GM23338 (cell line): ENCODE results near the gene RAB40C. TPM values are rescaled to one million over a fixed set of nuclear protein-coding genes. Genes with fewer than 3 reads are reported as not detected.

Source experiments
- ATAC-seq: fragments of 200-7000 bp; cut with Tn5 transposase; 3 replicates; pipeline ENCODE4 v1.9.1; 2020
- DNase-seq: peaks from one replicate; pipeline ENCODE4 v3.0.0-alpha.2; 2015; ENCODE audit warnings: low spot score
- H2AFZ ChIP-seq: fragments of 200-600 bp; sonication (generic); 2 replicates; pipeline ENCODE4 v1.8.0; 2016; ENCODE audit warnings: antibody characterized with exemption, mild to moderate bottlenecking, moderate library complexity
- H3F3A ChIP-seq: fragments of 200-600 bp; sonication (generic); replicated peaks from 2 replicates; pipeline ENCODE4 v1.8.0; 2017; ENCODE audit warnings: antibody characterized with exemption, mixed run types, low read depth
- H3K27ac ChIP-seq: fragments of 200-600 bp; sonication (generic); 2 replicates; pipeline ENCODE4 v1.6.1; 2016; ENCODE audit warnings: low read depth
- H3K27me3 ChIP-seq: fragments of 200-600 bp; sonication (generic); 2 replicates; pipeline ENCODE4 v1.8.0; 2016; ENCODE audit warnings: mild to moderate bottlenecking, mixed run types, moderate library complexity; ENCODE audit not compliant: insufficient read depth
- H3K36me3 ChIP-seq: fragments of 200-600 bp; sonication (generic); 2 replicates; pipeline ENCODE4 v1.8.0; 2016; ENCODE audit warnings: mild to moderate bottlenecking; ENCODE audit not compliant: insufficient read depth
- H3K4me1 ChIP-seq: fragments of 200-600 bp; sonication (generic); 2 replicates; pipeline ENCODE4 v1.8.0; 2016; ENCODE audit warnings: mild to moderate bottlenecking, moderate library complexity; ENCODE audit not compliant: insufficient read depth
- H3K4me2 ChIP-seq: fragments of 200-600 bp; sonication (generic); 2 replicates; pipeline ENCODE4 v1.7.1; 2017; ENCODE audit warnings: mixed run types
- H3K4me3 ChIP-seq: fragments of 200-600 bp; sonication (generic); 2 replicates; pipeline ENCODE4 v1.6.1; 2016; ENCODE audit warnings: mixed run types
- H3K79me2 ChIP-seq: fragments of 200-600 bp; sonication (generic); replicated peaks from 2 replicates; pipeline ENCODE4 v1.8.0; 2017; ENCODE audit warnings: mild to moderate bottlenecking; ENCODE audit not compliant: insufficient read depth
- H3K9me2 ChIP-seq: fragments of 200-600 bp; sonication (generic); 2 replicates; pipeline ENCODE4 v1.8.0; 2017; ENCODE audit not compliant: insufficient read depth
- H4K20me1 ChIP-seq: fragments of 200-600 bp; sonication (generic); replicated peaks from 2 replicates; pipeline ENCODE4 v1.8.0; 2017; ENCODE audit warnings: mild to moderate bottlenecking; ENCODE audit not compliant: insufficient read depth
- H3K27ac Mint-ChIP-seq: 2 replicates; pipeline ENCODE4 v1.8.0; 2020; ENCODE audit warnings: inconsistent platforms, mild to moderate bottlenecking, moderate library complexity, mixed read lengths
- H3K27me3 Mint-ChIP-seq: 3 replicates; pipeline ENCODE4 v1.8.0; 2022; ENCODE audit warnings: low read depth, mild to moderate bottlenecking, moderate library complexity, mixed read lengths, inconsistent platforms; ENCODE audit not compliant: insufficient read depth, poor library complexity
- H3K36me3 Mint-ChIP-seq: 3 replicates; pipeline ENCODE4 v1.8.0; 2021; ENCODE audit warnings: low read depth, mild to moderate bottlenecking, inconsistent platforms, moderate library complexity, mixed read lengths
- H3K4me1 Mint-ChIP-seq: 3 replicates; pipeline ENCODE4 v1.8.0; 2020; ENCODE audit warnings: mild to moderate bottlenecking, inconsistent platforms, mixed read lengths
- H3K4me3 Mint-ChIP-seq: 3 replicates; pipeline ENCODE4 v1.8.0; 2021; ENCODE audit warnings: moderate library complexity, mild to moderate bottlenecking, inconsistent platforms, mixed read lengths
- H3K9me3 Mint-ChIP-seq: 3 replicates; pipeline ENCODE4 v1.8.0; 2020; ENCODE audit warnings: moderate library complexity, mild to moderate bottlenecking, inconsistent platforms, mixed read lengths
- CREB1 ChIP-seq: fragments of 250-450 bp; sonication (Bioruptor Pico); IDR thresholded peaks from 2 replicates; pipeline ENCODE4 v1.5.0; 2020; ENCODE audit warnings: low read depth, mild to moderate bottlenecking, moderate library complexity
- CTCF ChIP-seq, 2 experiments: fragments of 200-600 bp in 1 of 2; sonication (generic) in 1 of 2; conservative IDR thresholded peaks; 2 replicates each; pipeline versions ENCODE4 v1.5.1 to v1.6.1; 2016 to 2017; ENCODE audit warnings: antibody characterized with exemption in 2 of 2, low read depth in 2 of 2, mild to moderate bottlenecking in 2 of 2, moderate library complexity in 1 of 2
- ETS1 ChIP-seq: IDR thresholded peaks from 2 replicates; pipeline ENCODE4 v1.6.1; 2016; ENCODE audit warnings: antibody characterized with exemption
- EZH2 ChIP-seq: fragments of 200-600 bp; sonication (generic); IDR thresholded peaks from one replicate; pipeline ENCODE4 v1.8.0; 2017; ENCODE audit warnings: antibody characterized with exemption, mild to moderate bottlenecking, low read depth; ENCODE audit not compliant: unreplicated experiment
- EZH2phosphoT487 ChIP-seq: fragments of 200-600 bp; sonication (generic); IDR thresholded peaks from one replicate; pipeline ENCODE4 v1.8.1; 2018; ENCODE audit warnings: antibody characterized with exemption; ENCODE audit not compliant: unreplicated experiment
- JUNB ChIP-seq: IDR thresholded peaks from one replicate; pipeline ENCODE4 v1.6.1; 2016; ENCODE audit warnings: antibody characterized with exemption; ENCODE audit not compliant: unreplicated experiment
- NANOG ChIP-seq: IDR thresholded peaks from 2 replicates; pipeline ENCODE4 v1.6.1; 2016; ENCODE audit warnings: antibody characterized with exemption, borderline replicate concordance
- POLR2AphosphoS5 ChIP-seq: IDR thresholded peaks from 2 replicates; pipeline ENCODE4 v1.6.1; 2016; ENCODE audit warnings: antibody characterized with exemption, low read depth
- REST ChIP-seq: IDR thresholded peaks from one replicate; pipeline ENCODE4 v1.6.1; 2018; ENCODE audit warnings: antibody characterized with exemption; ENCODE audit not compliant: unreplicated experiment
- STAT1 ChIP-seq: IDR thresholded peaks from one replicate; pipeline ENCODE4 v1.6.1; 2016; ENCODE audit warnings: antibody characterized with exemption; ENCODE audit not compliant: unreplicated experiment
- ZNF114 ChIP-seq: fragments of 250-450 bp; sonication (Bioruptor Pico); IDR thresholded peaks from 2 replicates; pipeline ENCODE4 v1.5.0; 2020; ENCODE audit warnings: mild to moderate bottlenecking, moderate library complexity
- ZNF331 ChIP-seq: fragments of 250-450 bp; sonication (Bioruptor Pico); IDR thresholded peaks from 2 replicates; pipeline ENCODE4 v1.5.0; 2020; ENCODE audit warnings: low read depth, mild to moderate bottlenecking, moderate library complexity
- ZNF462 ChIP-seq: fragments of 250-450 bp; sonication (Bioruptor Pico); IDR thresholded peaks from 2 replicates; pipeline ENCODE4 v1.5.0; 2020; ENCODE audit warnings: mild to moderate bottlenecking, moderate library complexity
- polyA plus RNA-seq: library from polyadenylated mRNA; unstranded; fragments of >200 nt; fragmentation: Nextera tagmentation; extraction: Ambion mirVana; gene quantifications from 2 replicates; pipeline ENCODE4 v1.2.1, GENCODE V29; 2016
- total RNA-seq: library from RNA; depleted of rRNA; stranded (reverse); fragments of >200 nt; shearing (Covaris generic); gene quantifications from 2 replicates; pipeline ENCODE4 v1.2.3, GENCODE V29; 2014

RAB40C gene
- total and polyA plus RNA-seq, 2 experiments from 2014 or later: 11.2 to 24.6 TPM

GRCh38 chr16:615122-615521, 25.3 kb downstream of the RAB40C start:
- Histone ChIP-seq H3K4me1 (no peaks in the 10 kb centered on the region), H3K79me2 (no peaks in the 10 kb centered on the region), H2AFZ (no peak overlapping the region), H3K27me3 (no peaks in the 10 kb centered on the region), H3K4me3 (no peak overlapping the region), H3K4me2 (no peak overlapping the region), H3F3A (peaks cover 4% of the 10 kb centered on the region), H3K9me2 (no peaks in the 10 kb centered on the region), H3K27ac (no peak overlapping the region), H4K20me1 (no peaks in the 10 kb centered on the region; the same call in none of the 2 replicates), H3K36me3 (no peaks in the 10 kb centered on the region)
- peaks cover 13% of the 10 kb centered on the region; the same call in 2 of the 3 replicates for H3K36me3 Mint-ChIP-seq
- peaks cover 11% of the 10 kb centered on the region for H3K9me3 Mint-ChIP-seq
- TF ChIP-seq ETS1: no peak
- no peak for TF ChIP-seq CTCF (conservative IDR thresholded peaks at IDR 0.05; ENCODE audit: low read depth in 2 of 2)
- TF ChIP-seq JUNB: no peak
- TF ChIP-seq CREB1 (CRISPR knock-in tag): no peak
- TF ChIP-seq EZH2: no peak
- TF ChIP-seq REST: no peak
- no peak for TF ChIP-seq STAT1
- TF ChIP-seq POLR2AphosphoS5: no peak
- no peak for TF ChIP-seq ZNF331 (CRISPR knock-in tag)
- TF ChIP-seq ZNF114: no peak
- TF ChIP-seq ZNF462 (CRISPR knock-in tag): no peak
- no peak for TF ChIP-seq EZH2phosphoT487
- no peak for TF ChIP-seq NANOG
- H3K4me3 Mint-ChIP-seq: no peak overlapping the region
- no peak overlapping the region for H3K27ac Mint-ChIP-seq
- DNase-seq (no peak), ATAC-seq (no peak)
- peaks cover 3% of the 10 kb centered on the region; the same call in 2 of the 3 replicates for H3K4me1 Mint-ChIP-seq
- peaks cover 14% of the 10 kb centered on the region for H3K27me3 Mint-ChIP-seq
